ENCODE measurements around the gene RAB22A. TPM values are rescaled to one million over a fixed set of nuclear protein-coding genes. Genes with fewer than 3 reads are reported as not detected.

RAB22A gene
- total RNA-seq, 4 donors from 2014 or later: 14.9 to 27.9 (median 19.6) TPM

DNA sequence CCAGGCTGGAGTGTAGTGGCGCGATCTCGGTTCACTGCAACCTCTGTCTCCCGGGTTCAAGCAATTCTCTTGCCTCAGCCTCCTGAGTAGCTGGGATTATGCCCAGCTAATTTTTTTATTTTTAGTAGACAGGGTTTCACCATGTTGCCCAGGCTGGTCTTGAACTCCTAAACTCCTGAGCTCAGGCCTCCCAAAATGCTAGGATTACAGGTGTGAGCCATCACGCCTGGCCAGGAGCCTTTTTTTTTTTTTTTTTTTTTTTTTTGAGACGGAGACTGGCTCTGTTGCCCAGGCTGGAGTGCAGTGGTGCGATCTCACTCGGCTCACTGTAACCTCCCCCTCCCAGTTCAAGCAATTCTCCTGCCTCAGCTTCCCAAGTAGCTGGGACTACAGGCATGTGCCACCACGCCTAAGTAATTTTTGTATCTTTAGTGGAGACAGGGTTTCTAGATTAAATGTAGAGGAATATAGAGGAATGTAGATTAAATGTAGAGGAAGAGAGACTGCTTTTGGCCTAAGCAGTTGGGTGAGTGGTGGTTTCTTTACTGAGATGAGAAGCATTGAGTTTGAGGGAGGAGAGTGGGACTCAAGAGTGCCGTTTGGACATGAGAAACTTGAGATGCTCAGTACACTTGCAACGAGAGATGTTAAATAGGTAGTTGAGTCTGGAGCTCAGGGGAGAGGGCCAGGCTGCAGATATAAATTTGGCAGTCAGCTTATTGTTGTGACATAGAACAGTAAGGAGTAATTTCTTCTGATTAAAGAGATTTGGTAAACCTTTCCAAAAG lies 96.2 kb downstream of the RAB22A start:
- TF ChIP-seq, protein P1, sequence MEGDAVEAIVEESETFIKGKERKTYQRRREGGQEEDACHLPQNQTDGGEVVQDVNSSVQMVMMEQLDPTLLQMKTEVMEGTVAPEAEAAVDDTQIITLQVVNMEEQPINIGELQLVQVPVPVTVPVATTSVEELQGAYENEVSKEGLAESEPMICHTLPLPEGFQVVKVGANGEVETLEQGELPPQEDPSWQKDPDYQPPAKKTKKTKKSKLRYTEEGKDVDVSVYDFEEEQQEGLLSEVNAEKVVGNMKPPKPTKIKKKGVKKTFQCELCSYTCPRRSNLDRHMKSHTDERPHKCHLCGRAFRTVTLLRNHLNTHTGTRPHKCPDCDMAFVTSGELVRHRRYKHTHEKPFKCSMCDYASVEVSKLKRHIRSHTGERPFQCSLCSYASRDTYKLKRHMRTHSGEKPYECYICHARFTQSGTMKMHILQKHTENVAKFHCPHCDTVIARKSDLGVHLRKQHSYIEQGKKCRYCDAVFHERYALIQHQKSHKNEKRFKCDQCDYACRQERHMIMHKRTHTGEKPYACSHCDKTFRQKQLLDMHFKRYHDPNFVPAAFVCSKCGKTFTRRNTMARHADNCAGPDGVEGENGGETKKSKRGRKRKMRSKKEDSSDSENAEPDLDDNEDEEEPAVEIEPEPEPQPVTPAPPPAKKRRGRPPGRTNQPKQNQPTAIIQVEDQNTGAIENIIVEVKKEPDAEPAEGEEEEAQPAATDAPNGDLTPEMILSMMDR (IDR thresholded peaks at IDR 0.05; ENCODE audit: low read depth): no peak

DNA sequence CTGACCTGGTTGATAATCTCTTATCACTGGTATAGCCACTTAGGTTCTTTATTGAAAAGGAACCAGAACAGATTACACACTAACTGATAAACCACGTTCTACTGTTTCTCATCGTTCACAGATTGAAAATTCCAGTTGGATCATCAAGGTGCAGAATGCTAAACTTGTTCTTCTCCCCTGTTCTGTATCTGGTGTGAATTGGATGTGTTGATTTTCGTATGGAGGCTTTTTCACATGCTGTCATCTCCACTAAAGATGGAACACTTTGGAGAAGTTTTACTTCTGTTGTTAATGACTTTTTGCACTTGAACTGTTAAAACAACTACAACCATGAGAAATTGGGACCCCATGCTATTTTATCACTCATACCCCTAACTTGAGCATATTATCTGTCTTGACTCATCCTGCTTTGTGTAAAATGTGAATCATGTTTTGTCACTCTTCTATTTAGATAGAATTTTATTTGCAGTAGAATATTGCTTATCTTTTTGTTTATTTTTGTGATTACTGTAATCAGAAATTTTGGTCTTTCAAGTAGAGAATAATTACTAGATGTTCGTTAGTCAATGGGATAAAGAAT lies 97.0 kb downstream of the RAB22A start:
- TF ChIP-seq, protein P1 (IDR thresholded peaks at IDR 0.05; ENCODE audit: low read depth): no peak

DNA sequence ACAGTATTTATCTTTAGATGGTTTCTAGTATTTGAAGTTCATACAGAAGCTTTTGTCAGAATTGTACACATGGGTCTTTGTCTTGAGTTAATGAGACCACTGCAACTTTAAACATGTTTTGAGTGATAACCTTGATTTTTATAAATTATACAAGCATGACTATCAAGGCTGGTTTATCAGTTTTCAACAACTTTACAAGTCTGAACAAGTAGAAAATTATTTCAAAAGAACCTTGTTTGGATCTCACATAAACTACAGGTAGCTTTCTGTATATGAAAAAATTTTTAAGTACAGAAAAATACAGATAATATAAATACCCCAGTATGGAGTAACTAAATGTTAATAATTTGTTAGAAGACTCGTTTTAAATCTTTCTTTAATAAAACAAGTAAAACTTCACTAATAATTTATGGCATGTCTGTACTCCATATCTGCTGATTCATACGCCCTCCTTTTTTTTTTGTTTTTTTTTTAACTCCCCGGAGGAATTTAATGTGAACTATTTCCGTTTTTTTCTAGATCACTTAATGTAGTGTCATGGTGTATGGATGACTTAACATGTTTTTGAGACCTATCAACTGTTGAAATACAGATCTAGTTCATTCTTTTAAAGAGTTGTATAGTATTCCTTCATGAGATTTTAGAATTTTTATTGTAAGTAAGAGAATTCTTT lies 97.8 kb downstream of the RAB22A start:
- TF ChIP-seq, protein P1 (IDR thresholded peaks at IDR 0.05; ENCODE audit: low read depth): no peak

DNA sequence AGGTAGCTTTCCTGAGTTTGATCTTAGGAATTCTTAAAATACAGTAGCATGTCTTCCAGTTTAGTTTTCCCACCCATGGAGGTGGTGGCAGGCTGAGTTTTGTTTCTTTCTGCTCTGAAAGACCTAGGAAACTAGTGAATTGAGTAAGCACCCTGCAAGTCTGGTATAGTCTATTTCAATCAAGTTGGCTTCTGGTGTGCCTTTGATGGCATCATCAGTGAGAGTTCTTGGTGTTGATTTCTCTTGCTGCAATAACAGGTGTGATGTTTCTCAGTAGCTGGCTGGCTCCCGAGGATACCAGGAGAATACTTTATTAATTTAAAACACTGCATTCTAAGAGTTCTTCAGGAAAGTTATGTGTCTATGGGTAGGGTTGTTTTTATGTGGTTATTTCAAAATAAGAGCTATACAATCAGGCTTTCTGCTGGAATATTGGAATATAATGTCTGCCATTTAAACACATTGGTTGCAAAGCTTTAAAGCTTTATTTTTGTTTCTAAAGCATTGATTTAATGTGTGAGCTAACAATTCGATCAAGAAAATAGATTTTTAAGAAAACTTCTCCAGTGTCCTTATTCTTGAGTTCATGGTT lies 98.5 kb downstream of the RAB22A start:
- TF ChIP-seq, protein P1 (IDR thresholded peaks at IDR 0.05; ENCODE audit: low read depth): no peak

DNA sequence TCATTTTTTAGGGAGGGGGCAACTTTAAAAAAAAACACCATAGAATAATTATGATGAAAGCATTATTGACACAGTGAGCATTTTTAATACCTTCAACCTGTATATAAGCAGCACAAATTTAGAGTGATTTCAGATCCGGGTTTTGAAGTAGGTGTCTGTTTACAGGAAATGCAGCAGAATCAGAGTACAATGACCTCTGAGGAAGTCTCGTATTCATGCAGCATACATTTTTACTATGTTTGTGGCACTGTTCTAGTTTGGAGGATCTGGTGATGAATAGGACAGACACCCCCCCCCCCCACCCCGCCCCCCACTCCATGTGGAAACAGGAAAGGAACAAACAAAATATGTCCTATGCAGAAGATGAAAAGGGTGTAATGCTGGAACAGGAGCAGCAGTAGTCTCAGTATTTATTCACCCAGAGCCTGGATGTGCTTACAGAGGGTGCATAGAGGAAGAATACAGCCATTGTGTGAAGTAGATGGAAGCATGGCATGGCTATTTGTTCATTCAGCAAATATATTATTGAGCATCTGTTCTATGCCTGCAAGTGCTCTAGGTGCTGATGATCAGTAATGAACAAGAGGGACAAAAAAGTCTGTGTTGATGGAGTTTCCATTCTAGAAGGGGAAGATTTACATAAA lies 99.2 kb downstream of the RAB22A start:
- TF ChIP-seq, protein P1 (IDR thresholded peaks at IDR 0.05; ENCODE audit: low read depth): no peak

DNA sequence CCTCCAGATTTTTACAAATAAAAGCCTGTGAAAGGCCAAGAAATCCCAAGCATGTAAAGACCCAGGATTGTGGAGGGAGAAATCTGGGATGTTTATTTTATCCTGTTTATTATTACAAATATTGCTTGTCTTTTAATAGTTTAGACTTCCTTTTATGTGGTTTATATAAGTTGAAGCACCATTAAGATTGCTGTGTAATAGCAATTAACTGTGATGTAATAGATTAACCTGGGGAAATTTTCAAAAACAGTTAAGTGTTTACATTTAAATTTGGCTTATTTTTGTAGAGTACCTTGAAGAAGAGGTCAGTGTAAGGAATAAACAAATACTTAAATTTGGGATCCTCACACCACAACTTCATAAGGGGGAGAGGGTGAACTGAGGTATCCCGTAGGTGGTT lies 106.5 kb downstream of the RAB22A start:
- TF ChIP-seq, protein P1 (IDR thresholded peaks at IDR 0.05; ENCODE audit: low read depth): no peak
